HL-60/S4 treated with phorbol 12-myristate 13-acetate at 8.2 ng/mL for 4 days and 3 days (cell line): ENCODE measurements around the gene PLOD2.

ENCODE experiments used
- in situ Hi-C: fragments of 300-500 bp; cut with MboI; formaldehyde crosslinking; loops from 2 replicates; pipeline ENCODE4 v1.15.0; 2022; ENCODE audit warnings: low sequenced_read_pairs

The PLOD2 gene

DNA sequence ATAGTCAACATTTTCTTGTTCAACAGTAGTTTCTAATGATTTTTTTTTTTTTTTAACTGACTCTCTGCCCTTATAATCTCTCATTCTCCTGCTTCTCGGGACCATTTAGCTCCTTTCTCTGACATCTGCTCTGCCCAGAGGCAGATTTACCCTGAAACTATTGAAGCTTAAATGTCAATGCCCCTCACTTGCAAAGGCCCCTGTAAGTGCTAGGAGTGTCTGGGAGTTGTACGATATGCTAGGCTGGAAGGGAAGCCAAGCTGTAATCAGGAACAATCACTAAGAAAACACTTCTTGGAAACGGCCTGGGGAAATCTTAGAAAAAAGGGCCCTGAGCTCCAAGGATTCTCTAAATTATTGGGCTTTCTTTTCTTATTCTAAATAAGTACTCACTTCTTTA is 5.8 kb upstream of the PLOD2 start:
- in situ Hi-C loops: no loop called here

DNA sequence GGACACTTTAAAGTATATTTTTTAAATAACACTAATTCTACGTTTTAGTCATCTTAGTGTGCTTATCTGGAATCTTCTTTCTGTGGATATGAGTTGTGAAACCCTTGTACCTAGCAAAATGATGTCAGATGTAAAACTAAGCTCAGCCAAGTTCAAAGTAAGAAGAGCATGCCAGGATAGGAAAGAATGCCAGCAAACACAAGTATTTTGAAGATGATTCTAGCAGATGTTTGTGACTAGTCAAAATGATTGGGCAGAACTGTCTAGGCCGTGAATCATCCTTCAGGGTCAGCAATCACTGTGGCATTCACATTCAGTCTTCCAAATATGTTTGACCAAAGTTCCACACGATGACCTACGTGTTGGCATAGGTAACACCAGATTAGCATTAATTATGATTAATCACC is 5.4 kb upstream of the PLOD2 start:
- in situ Hi-C loops: no loop called here

DNA sequence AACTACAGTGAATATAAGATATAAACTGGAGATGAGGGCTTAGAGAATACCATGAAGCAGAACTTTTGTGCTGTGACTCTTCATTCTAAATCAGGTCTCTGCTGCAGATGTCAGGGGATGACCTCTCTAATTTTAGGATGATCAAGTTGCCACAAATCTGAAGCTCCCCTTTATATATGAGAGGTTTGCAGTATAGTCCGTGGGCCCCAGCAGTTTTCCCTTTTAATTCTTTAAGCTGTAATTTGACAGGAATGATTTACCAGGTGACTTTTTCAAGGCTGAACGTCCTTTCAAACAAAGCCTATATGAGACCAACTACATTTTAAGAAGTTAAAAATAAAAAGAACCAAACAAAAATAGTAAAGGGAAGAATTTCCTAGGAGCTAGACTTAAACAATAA is 4.9 kb upstream of the PLOD2 start:
- in situ Hi-C loops: no loop called here

DNA sequence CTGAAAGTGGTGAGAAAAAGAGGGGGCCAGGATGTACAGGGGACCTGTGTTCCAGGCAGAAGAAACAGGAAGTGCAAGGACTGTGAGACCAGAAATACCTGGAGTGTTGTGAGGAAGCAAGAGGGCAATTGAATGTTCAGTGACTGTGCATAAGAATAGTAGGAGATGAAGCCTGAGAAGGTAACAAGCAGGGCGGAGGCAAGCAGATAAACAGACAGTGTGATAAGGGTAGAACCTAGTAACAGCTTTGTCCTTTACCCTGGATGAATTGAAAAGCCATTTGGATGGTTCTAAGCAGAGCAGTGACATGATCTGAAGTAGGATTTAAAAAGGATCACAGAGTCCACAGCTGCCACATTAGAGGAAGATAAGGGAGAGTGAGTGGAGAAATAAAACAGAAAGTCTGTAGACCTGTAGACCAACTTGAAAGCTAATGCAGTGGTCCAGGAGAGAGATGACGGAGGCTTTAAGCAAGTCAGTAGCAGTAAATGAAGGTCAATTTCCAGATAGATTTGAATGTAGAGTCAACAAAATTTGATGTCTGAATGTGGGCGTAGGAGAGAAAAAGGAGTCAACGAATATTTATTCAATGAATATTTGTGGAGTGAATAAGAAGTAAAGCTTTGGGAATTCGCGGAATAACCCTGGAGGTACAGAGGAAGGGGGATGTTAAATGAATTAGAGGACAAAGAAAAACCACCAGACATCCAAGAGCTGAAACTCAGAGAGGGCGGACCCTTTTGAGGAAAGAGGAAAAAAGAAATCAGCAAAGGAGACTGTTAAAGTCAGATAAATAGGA is 4.2 kb upstream of the PLOD2 start:
- in situ Hi-C loops: no loop called here

DNA sequence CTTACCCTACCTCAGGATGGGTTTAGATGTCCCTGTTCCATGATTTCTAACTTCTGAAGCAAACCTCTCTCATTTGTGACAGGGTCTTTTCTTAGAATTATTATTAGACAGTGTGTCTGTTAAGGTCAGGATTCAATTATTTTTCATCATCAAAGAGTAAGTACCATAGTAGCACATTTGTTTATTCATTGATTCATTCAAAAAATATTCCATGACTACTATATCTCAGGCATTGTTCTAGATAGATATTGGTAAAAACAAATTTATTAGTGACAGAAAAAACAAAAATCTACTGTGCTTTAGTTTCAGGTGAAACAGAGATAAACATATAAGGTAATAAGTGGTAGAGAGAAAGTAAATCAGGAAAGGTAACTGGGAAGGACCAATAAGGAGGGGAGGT is 3.5 kb upstream of the PLOD2 start:
- in situ Hi-C loops: no loop called here

DNA sequence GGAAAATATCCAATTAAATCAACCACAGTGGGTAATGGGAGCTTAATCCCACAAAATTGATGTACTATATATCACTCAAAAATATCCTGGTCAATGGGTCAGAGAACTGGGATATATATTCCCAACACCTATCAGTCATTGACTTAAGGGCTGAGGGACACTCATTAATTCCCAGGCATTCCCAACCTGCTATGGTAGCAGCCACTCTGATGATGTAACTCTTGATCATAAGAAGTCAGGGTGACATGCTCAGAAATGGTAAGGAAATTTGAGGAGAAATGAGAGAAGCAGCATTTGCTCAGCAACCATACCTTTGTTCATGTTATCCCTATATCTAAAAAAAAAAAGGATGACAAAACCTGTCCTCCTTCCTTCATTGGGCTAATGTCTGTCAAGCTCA is 3.1 kb upstream of the PLOD2 start:
- in situ Hi-C loops: no loop called here

DNA sequence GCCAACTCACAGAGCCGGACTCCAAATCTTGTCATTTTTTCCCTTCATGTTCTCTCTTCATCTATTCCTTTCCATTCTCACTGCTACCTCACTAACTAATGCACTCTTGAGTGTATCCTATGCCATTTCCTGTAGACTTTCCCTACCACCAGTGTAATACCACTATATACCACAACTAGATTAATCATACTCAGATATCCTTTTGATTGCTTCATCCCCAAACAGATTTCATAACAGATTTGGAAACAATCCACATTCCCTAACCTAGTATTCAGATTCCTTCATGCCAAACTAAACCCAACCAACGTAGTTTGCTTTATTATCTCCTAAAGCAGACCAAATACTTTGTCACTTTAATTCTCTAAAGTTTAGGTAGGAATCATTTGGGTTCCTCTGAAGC is 2.6 kb upstream of the PLOD2 start:
- in situ Hi-C loops: no loop called here

DNA sequence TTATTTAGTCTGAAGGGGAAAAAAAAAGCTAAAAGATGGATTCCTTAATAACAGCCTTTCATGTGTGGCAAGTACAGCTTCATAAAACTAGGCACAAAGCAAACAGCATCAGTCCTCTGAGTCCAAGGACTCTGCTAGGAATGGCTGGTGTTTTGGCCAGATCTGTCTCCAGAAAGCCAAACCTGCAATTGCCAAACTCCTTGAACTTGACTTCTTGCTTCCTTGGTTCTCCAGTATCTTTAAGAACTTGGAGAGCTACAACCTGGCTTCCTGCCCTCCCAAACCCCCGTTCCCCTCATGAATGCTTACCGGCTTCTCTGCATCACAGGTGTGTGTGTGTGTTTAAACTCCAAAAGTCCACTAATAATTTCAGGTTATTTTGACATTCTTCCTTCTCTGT is 1.6 kb upstream of the PLOD2 start:
- in situ Hi-C loops: no loop called here

DNA sequence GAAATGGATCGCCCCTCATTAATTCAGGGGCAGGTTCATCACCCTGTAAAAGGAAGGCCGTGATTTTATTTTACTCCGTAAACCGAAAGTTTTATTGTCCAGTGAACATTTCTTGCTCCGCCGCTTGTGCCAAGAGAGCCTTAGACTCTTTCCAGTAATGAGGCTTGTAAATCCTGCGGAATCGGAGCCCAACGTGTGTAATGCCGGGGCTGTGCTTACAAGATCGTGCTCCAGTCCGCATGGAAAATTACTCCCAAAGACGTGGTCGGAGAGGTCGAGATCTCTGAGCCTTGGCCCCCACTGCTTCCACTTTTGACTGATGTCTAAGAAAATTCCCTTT is 649 bp upstream of the PLOD2 start:
- in situ Hi-C loops: no loop called here

DNA sequence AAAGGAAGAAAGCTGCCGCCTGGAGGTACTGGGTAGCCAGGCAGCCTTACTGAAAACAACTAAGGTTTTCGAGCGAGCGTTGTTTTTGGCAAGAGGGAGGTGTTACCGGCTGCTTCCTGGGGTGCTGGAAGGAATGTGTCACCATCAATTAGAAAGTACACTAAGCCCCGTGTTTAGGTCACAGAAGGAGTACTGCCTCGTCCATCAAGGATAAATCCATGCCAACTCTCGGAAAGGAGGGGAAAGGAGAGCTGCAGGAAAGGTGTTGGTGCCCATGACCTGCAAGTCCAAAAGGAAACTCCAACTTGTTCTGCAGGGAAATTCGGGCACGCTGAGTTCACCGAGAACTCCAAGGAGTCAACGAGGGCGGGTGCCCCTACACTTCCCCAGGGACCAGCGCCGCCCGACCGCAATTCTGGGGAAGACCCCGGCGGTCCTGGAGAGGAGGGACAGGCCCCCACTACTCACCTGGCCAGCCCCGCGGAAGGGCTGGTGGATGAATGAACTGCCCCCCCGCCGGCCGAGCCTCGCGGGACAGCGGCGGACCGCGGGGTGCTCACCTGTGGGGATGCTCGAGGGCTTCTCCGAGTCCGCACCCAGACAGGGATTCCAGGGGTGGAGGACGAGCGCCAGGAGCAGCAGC is 542 bp downstream of the PLOD2 start:
- in situ Hi-C loops: no loop called here

DNA sequence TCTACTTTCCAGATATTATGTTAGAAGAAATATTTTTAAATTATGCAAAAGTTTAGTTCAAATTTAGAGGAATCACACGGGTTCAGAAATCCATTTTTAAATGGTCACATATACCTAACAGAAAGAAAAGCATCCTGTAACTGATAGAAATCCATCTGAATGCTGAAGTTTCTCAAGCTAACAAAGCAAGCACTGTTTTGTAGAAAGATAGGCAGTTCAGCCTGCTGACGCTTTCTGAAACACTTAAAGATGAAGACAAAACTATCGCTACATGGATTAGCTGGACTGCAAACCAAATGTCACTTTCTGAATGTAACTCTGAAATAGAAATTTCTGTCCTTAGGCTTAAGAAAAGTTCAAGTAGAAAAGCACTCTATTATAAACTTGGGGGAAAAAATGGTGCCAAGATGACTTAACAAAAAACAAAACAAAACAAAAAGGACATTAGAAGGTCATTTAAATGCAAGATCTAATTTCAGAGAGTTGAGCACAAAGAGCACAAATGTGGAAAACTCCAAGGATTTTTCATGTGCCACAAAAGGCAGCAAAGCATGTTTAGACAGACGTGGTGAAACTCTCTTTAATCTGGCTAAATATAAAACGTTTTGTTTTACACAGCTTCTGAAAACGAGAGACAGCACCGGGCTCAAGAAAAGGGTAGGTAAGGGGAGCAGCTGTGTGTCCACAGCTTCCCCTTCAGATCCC is 1.2 kb downstream of the PLOD2 start:
- in situ Hi-C loops: no loop called here

DNA sequence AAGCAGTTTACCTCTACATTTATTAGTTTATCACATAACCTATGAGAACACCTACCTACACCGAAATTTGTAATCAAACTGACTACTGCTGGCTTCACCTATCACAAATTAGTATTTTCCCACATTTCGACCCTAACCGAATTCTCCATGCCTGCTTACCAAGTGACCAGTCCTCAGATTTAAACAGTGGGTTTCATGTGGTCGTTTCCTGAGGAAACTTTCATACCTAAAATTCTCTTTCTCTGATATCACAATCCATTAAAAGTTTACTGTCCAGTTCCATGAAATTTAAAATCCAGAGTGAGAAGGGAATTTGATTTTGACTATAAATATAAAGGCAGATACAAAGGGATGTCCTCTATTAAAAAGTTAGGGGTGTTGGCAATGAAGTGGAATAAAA is 1.9 kb downstream of the PLOD2 start:
- in situ Hi-C loops: no loop called here

DNA sequence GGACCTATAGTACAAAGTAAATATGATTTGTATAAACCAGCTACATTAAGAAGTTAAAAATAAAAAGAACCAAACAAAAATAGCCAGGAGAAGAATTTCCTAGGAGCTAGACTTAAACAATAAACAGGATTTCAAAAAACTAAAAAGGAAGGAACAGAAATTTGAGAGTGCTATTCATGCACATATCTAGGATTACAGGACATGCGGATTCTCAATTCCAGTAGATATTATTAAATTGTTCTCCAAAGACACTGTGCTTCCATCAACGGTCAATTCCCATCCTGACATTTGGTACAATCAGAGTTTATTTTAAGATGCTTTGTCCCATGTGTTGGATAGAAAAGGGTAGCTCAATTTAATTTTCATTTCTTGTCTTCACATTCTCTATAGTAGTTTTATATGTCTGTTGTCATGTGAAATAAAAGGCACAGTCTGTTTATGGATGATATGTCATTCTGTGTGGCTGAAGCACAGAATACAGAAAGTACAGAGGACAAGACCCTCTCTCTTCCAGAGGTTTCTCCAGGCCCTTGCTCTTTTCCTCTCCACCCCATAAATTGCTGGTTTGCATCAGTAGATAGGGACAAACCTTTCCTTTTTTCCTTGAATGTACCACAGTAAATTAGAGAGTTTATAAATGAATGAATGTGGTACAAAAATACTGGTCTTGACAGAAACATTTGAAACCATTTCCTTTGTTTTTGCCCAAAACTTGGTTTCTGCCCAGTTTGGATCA is 3.5 kb downstream of the PLOD2 start:
- in situ Hi-C loops: no loop called here

DNA sequence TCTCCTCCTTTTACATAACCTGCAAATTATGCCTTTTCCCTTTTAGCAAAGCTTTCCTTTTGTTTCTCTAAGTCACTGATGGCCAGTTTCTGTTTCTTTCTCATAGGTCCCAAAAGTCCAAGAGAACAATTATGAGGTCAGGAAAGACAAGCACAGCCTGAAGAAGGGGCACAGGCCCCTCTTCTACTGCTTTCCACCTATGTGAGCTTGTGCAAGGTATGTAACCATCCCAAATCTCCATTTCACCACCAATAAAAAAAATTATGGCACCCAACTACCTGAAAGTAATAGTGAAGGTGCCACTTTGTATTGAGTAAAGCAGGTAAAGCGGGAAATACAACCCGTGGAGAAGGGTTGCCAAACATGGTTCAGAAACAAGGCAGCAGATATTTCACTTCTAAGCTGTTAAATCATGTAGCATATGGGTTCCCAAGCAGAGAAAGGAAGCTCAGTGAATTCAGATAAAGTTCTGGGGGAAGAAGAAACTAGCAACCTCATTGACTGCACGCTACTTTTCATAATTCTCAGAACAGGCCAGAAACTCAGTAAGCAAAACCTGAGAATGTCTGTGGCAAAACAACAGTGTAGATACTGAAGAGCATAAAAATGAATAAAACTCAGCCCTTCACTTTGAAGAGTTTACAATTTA is 4.2 kb downstream of the PLOD2 start:
- in situ Hi-C loops: no loop called here

DNA sequence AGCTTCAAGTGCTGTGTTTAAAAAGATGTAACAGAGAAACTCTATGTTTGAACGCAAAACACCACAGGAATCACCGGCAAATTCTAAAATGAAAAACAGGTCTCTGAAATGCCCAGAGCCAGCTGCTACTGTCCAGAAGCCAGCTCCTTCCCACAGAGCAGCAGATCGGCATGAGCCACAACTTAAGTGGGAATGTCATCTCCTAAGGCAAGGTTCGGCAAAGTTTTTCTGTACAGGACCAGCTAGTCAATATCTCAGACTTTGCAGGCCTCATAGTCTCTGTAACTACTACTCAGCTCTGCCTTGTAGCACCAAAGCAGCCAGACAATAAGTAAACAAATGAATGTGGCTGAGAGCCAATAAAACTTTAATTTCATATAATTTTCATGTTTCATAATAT is 4.9 kb downstream of the PLOD2 start:
- in situ Hi-C loops: no loop called here

DNA sequence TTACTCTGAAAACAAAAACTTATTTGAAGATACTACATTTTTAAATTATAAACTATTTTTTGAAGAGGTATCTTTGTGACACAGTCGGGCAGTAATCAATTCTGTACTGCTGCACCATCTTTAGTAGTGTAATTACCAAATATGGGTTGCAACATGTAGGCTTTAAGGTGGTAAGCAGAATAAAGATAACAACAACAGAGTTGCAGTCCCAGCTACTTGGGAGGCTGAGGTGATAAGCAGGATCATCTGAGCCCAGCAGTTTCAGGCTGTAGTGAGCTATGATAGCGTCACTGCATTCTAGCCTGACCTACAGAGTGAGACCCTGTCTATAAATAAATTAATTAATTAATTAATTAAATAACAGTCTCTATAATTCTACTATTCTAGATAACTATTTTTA is 6.0 kb downstream of the PLOD2 start:
- in situ Hi-C loops: no loop called here

DNA sequence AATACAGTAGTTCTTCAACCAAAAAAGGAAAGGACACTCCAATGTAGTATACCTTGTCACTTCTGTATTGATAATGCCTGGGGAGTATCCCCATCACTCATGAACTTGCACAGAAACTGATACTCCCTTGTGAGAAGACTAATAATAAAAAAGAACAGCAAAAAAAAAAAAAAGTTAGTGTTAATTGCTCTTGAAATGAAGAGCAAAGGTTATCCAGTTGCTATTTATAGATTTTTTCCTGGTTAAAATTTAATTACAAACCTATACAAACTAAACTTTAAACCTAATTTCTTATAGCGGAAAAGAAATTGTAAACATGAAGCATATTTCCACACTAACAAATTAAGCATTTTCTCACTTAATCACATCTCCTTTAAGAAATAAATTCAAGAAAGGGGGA is 6.7 kb downstream of the PLOD2 start:
- in situ Hi-C loops: no loop called here

DNA sequence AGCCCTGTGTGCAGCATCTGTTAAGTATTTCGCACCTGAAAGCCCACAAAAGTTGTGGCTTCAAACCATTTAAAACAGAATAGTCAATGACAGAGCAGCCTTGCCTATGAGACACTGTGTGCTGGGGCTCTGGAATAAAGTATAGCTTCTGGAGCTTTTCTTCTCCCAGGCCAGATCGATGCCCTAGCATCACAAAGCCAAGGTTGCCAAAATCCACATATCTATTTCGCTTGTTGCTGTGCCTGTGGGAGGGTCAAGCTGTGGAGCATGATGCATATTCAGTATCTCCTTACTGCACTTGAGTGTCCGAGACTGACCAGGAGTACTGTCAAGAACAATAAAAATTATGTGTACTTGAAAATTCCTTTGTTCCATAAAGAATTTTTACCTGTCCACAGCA is 7.6 kb downstream of the PLOD2 start:
- in situ Hi-C loops: no loop called here

DNA sequence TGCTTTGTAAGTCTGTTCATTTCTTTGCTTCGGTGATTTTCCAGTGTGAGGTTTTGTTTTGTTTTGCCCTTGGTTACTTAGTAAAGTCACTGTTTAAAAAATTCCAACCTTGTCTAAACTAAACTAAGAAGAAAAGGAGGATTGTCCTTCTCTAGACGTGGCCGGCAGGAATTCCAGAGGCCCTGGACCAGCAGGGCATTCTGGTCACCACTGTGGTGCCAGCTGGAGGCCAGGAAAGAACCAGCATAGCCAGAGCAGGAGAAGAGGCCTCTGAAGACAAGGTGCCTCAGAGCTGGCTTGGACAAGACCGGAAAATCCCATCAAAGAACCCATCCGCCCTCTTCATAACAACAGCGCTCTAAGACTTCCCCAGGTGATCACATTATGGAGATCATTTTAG is 8.2 kb downstream of the PLOD2 start:
- in situ Hi-C loops: no loop called here

DNA sequence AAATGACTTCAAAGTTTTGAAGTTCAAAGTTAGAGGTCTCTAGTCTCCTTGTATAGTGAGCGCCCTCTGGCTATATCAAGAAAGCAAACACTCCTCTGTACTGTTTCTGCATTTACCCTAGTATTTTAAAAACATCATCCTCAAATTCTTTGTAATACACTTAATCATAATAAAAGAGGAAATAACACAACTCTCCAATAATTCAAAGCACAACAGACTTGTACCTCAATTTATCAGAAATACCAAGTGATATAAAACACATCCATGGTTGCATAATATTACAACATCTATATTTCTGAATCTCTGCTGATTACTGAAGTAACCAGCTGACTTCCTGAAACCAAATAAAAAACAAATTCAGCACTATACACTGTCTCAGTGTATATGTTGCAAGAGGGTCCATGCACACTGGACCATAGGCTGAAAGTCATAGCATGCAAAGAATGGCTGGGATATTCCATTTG is 12.5 kb downstream of the PLOD2 start:
- in situ Hi-C loops: no loop called here

DNA sequence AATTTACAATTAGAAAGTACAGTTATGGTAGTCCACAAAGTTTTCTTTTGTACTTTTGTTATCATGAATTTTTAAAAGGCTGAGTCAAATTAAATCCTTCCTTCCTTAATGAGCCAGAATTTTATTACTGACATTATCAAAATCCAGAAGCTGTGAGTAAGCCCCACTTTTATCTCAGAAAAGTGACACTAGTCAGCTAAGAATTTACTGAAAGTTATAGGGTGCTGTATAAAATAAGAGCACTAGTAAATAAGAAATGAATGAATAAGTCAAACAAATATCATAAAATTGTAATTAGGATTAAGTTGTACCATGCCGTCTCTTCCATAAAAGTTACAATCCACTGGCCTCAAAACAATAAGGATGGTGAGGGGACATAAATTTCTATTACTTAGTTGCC is 15.3 kb downstream of the PLOD2 start:
- in situ Hi-C loops: no loop called here
